Hepatocyte (in vitro differentiated cells): ENCODE measurements around the gene HOXB4.

ENCODE experiments used
- CTCF ChIP-seq: fragments of 200-600 bp; sonication (generic); IDR thresholded peaks from 2 replicates; pipeline ENCODE4 v1.5.1; 2016; ENCODE audit warnings: antibody characterized with exemption, mild to moderate bottlenecking; ENCODE audit not compliant: poor library complexity
- EZH2 ChIP-seq: fragments of 200-600 bp; sonication (generic); IDR thresholded peaks from 2 replicates; pipeline ENCODE4 v1.6.1; 2016; ENCODE audit warnings: antibody characterized with exemption, mild to moderate bottlenecking, borderline replicate concordance
- EZH2phosphoT487 ChIP-seq: fragments of 200-600 bp; sonication (generic); IDR thresholded peaks from one replicate; pipeline ENCODE4 v1.6.1; 2018; ENCODE audit warnings: antibody characterized with exemption, mild to moderate bottlenecking, low read depth, moderate library complexity; ENCODE audit not compliant: unreplicated experiment, severe bottlenecking

GRCh38 chr17:48542114-48542656 is 36.0 kb downstream of the HOXB4 start:
- TF ChIP-seq CTCF (no peak), EZH2phosphoT487 (peak; percentile 70), EZH2 (peak; percentile 76)
